ENCODE results near the gene FANCC. TPM values are rescaled to one million over a fixed set of nuclear protein-coding genes. Genes with fewer than 3 reads are reported as not detected.

The FANCC gene
- total RNA-seq, 2 experiments from 2014 or later, result 18.4 to 18.8 TPM

- CTCF ChIA-PET, result interaction anchor here (1.3 to 1.4 kb wide), 2 partner anchors 17 to 20 kb away, joined by 5 to 8 read pairs; no protein-coding TSS in a partner anchor
- Mint-ChIP-seq H3K27ac (no peak overlapping the region), H3K27me3 (no peaks in the 10 kb centered on the region), H3K9me3 (ENCODE audit: low read depth) (no peaks in the 10 kb centered on the region), H3K36me3 (peaks cover 3% of the 10 kb centered on the region), H3K4me3 (no peak overlapping the region), H3K4me1 (peaks cover 1% of the 10 kb centered on the region)
- no peak for DNase-seq
- ATAC-seq, result no peak
These were observed 169.3 kb downstream of the FANCC start for GRCh38 chr9:95148208-95148520.

DNA sequence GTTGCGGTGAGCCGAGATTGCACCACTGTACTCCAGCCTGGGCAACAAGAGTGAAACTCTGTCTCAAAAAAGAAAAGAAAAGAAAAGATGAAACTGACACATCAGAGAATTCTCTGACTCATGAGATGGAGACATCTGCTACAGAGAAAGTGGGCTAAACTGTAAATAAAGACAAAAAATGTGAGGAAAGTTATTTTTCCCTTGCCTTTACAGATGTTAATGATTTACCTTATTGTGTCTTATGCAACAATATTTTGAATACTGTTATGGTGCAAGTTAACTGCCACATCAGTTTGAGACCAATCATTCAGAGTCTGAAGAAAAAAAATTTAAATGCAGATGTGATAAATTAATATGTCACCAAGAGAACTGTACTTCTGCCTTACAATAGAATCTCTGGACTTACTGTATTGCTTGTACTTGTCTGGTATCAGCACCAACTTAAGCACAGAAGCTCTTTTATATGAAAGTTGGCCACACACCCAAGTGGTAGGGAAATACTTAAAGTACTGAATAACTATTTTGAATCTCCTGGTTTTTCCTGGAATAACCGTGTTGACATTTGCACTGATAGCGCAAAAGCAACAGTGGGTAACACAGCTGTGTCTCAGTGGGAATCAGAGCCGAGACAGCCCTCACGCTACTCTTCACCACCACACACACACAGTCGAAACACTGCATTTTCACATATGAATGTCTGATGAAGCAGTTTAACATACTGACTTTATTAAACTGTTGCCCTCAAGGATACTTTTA lies 169.9 kb downstream of the FANCC start:
- no peak overlapping the region for H3K27ac Mint-ChIP-seq
- H3K27me3 Mint-ChIP-seq, result no peaks in the 10 kb centered on the region
- H3K36me3 Mint-ChIP-seq, result peaks cover 3% of the 10 kb centered on the region
- DNase-seq (no peak), ATAC-seq (no peak)
- CTCF ChIA-PET, result interaction anchor here (1.4 kb wide), 1 partner anchor 16 kb away, joined by 8 read pairs; no protein-coding TSS in a partner anchor
- H3K4me1 Mint-ChIP-seq, result peaks cover 1% of the 10 kb centered on the region
- no peak overlapping the region for H3K4me3 Mint-ChIP-seq
- no peaks in the 10 kb centered on the region for H3K9me3 Mint-ChIP-seq (ENCODE audit: low read depth)

GRCh38 chr9:95143591-95144561 lies 173.6 kb downstream of the FANCC start:
- no peaks in the 10 kb centered on the region for H3K9me3 Mint-ChIP-seq (ENCODE audit: low read depth)
- ATAC-seq (no peak), DNase-seq (no peak)
- H3K36me3 Mint-ChIP-seq, result peaks cover 1% of the 10 kb centered on the region
- CTCF ChIA-PET, result interaction anchor here (1.3 to 1.4 kb wide), 2 partner anchors 16 kb away, joined by 3 to 4 read pairs; no protein-coding TSS in a partner anchor
- no peak overlapping the region for H3K4me3 Mint-ChIP-seq
- H3K27me3 Mint-ChIP-seq, result no peaks in the 10 kb centered on the region
- no peak overlapping the region for H3K27ac Mint-ChIP-seq
- H3K4me1 Mint-ChIP-seq, result peaks cover 5% of the 10 kb centered on the region

- peaks cover 1% of the 10 kb centered on the region for H3K36me3 Mint-ChIP-seq
- H3K4me3 Mint-ChIP-seq, result no peak overlapping the region
- CTCF ChIA-PET, result interaction anchor here (1.3 kb wide), 1 partner anchor 15 kb away, joined by 3 read pairs; no protein-coding TSS in a partner anchor
- no peaks in the 10 kb centered on the region for H3K27me3 Mint-ChIP-seq
- H3K4me1 Mint-ChIP-seq, result peaks cover 4% of the 10 kb centered on the region
- ATAC-seq, result no peak
- DNase-seq, result no peak
- H3K27ac Mint-ChIP-seq, result no peak overlapping the region
- H3K9me3 Mint-ChIP-seq (ENCODE audit: low read depth), result no peaks in the 10 kb centered on the region
These were observed 174.8 kb downstream of the FANCC start for GRCh38 chr9:95142728-95143127.

- no peak overlapping the region for H3K4me3 Mint-ChIP-seq
- CTCF ChIA-PET, result interaction anchor here (0.7 to 1.3 kb wide), 3 partner anchors 11 to 26 kb away, joined by 3 to 4 read pairs (median 4); no protein-coding TSS in a partner anchor
These were observed 175.2 kb downstream of the FANCC start for GRCh38 chr9:95142315-95142714.

DNA sequence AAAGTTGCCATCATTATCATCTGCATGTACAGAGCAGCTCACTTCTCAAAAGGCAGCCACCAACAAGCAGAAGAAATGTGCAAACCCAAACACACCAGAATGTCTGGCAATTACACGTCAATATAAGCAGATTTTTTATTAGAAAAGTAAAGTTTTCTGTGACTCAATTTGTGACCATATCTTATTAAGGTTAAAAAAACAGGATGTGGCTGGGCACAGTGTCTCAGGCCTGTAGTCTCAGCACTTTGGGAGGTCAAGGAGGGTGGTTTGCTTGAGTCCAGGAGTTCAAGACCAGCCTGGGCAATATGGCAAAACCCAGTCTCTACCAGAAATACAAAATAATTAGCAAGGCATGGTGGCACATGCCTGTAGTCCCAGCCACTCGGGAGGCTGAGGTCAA lies 176.7 kb downstream of the FANCC start:
- Mint-ChIP-seq H3K36me3 (no peaks in the 10 kb centered on the region), H3K27ac (no peak overlapping the region), H3K4me3 (no peak overlapping the region), H3K9me3 (ENCODE audit: low read depth) (no peaks in the 10 kb centered on the region), H3K27me3 (no peaks in the 10 kb centered on the region), H3K4me1 (peaks cover 4% of the 10 kb centered on the region)
- ATAC-seq, result no peak
- CTCF ChIA-PET, result no interaction called here
- DNase-seq, result no peak

More at GRCh38 chr9:95142315-95142714, 175.2 kb downstream of the FANCC start:
- no peak for ATAC-seq
- Mint-ChIP-seq H3K36me3 (peaks cover 1% of the 10 kb centered on the region), H3K9me3 (ENCODE audit: low read depth) (no peaks in the 10 kb centered on the region), H3K4me1 (peaks cover 4% of the 10 kb centered on the region), H3K27ac (no peak overlapping the region), H3K27me3 (no peaks in the 10 kb centered on the region)
- DNase-seq, result no peak

GRCh38 chr9:95139126-95139525 lies 178.4 kb downstream of the FANCC start:
- no peak overlapping the region for H3K27ac Mint-ChIP-seq
- no peak overlapping the region for H3K4me3 Mint-ChIP-seq

DNA sequence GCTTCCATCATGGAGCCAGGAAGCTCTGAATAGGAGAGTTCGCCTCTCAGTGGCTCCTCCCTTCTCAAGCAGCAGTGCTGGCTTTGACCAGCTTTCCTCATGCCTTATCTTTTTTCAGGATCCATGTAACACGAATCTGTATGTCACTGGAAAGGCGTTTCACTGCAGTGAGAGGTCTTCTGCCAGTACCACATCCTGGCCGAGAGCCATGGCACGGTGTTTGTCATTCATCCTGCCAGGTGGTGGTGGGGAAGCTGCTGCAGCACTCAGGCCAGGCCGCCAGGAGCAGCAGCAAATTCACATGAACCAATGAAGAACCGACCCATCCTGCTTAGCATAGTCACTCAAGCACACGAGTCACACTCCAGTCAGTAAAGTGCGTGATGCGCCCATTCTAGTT lies 179.0 kb downstream of the FANCC start:
- Mint-ChIP-seq H3K4me3 (no peak overlapping the region), H3K9me3 (ENCODE audit: low read depth) (no peaks in the 10 kb centered on the region), H3K4me1 (peaks cover 4% of the 10 kb centered on the region), H3K27me3 (no peaks in the 10 kb centered on the region), H3K27ac (no peak overlapping the region), H3K36me3 (peaks cover 2% of the 10 kb centered on the region)
- CTCF ChIA-PET, result interaction anchor here (0.5 to 1.7 kb wide), 2 partner anchors 11 to 470 kb away, joined by 3 to 4 read pairs; no protein-coding TSS in a partner anchor
- DNase-seq, result no peak
- ATAC-seq, result no peak

More at GRCh38 chr9:95139126-95139525, 178.4 kb downstream of the FANCC start:
- DNase-seq, result no peak
- Mint-ChIP-seq H3K36me3 (peaks cover 2% of the 10 kb centered on the region), H3K27me3 (no peaks in the 10 kb centered on the region), H3K4me1 (peaks cover 4% of the 10 kb centered on the region), H3K9me3 (ENCODE audit: low read depth) (no peaks in the 10 kb centered on the region)
- ATAC-seq, result no peak
- CTCF ChIA-PET, result interaction anchor here (1.7 kb wide), 1 partner anchor 12 kb away, joined by 4 read pairs; no protein-coding TSS in a partner anchor

DNA sequence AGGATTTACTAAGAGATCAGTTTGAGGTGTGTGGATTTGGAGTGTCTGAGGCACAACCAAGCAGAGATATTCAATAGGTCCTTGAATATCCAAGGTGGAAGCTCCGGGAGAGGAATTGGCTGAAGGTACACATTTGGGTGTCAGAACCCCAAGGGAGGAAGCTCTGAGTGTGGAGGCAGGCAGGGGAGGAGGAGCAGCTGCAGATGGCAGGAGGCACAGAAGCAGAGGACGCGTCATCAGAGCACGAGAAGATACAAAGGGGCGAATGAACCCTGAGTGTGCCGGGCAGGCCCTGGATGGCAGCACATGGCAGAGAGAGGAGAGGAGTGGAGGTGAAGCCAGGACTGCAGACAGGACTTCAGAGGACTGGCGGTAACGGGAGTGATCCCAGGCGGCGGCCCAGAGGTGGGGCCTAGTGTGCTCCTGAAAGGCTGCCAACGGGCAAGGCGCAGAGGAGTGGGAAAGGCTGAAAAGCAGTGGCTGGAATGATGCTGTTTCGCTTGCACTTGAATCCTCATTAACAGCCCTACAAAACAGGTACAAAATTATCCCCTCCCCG lies 179.8 kb downstream of the FANCC start:
- H3K9me3 Mint-ChIP-seq (ENCODE audit: low read depth), result no peaks in the 10 kb centered on the region
- H3K4me3 Mint-ChIP-seq, result no peak overlapping the region
- peaks cover 4% of the 10 kb centered on the region for H3K4me1 Mint-ChIP-seq
- DNase-seq (no peak), ATAC-seq (no peak)
- CTCF ChIA-PET, result interaction anchor here (1.8 to 2.0 kb wide), 2 partner anchors 10 to 456 kb away, joined by 4 to 11 read pairs; no protein-coding TSS in a partner anchor
- H3K36me3 Mint-ChIP-seq, result peaks cover 2% of the 10 kb centered on the region
- no peak overlapping the region for H3K27ac Mint-ChIP-seq
- no peaks in the 10 kb centered on the region for H3K27me3 Mint-ChIP-seq

GRCh38 chr9:95135756-95136155 lies 181.8 kb downstream of the FANCC start:
- Mint-ChIP-seq H3K4me1 (no peaks in the 10 kb centered on the region), H3K36me3 (peaks cover 2% of the 10 kb centered on the region), H3K9me3 (ENCODE audit: low read depth) (no peaks in the 10 kb centered on the region), H3K4me3 (no peak overlapping the region), H3K27ac (no peak overlapping the region), H3K27me3 (no peaks in the 10 kb centered on the region)
- DNase-seq, result no peak
- CTCF ChIA-PET, result no interaction called here
- ATAC-seq, result no peak

GRCh38 chr9:95134457-95134881 lies 183.0 kb downstream of the FANCC start:
- no peak for ATAC-seq
- H3K9me3 Mint-ChIP-seq (ENCODE audit: low read depth), result no peaks in the 10 kb centered on the region
- DNase-seq, result no peak
- H3K4me1 Mint-ChIP-seq, result no peaks in the 10 kb centered on the region
- peaks cover 2% of the 10 kb centered on the region for H3K36me3 Mint-ChIP-seq
- CTCF ChIA-PET, result interaction anchor here (1.0 kb wide), 1 partner anchor 33 kb away, joined by 3 read pairs; no protein-coding TSS in a partner anchor
- H3K27ac Mint-ChIP-seq, result no peak overlapping the region
- no peak overlapping the region for H3K4me3 Mint-ChIP-seq
- no peaks in the 10 kb centered on the region for H3K27me3 Mint-ChIP-seq

- H3K27ac Mint-ChIP-seq, result no peak overlapping the region
- H3K4me3 Mint-ChIP-seq, result no peak overlapping the region
- H3K27me3 Mint-ChIP-seq, result no peaks in the 10 kb centered on the region
- ATAC-seq (no peak), DNase-seq (no peak)
- CTCF ChIA-PET, result no interaction called here
- no peaks in the 10 kb centered on the region for H3K9me3 Mint-ChIP-seq (ENCODE audit: low read depth)
- no peaks in the 10 kb centered on the region for H3K4me1 Mint-ChIP-seq
- H3K36me3 Mint-ChIP-seq, result peaks cover 2% of the 10 kb centered on the region
These were observed 184.2 kb downstream of the FANCC start for GRCh38 chr9:95133325-95133705.
